Breast epithelium (tissue), 3 donors: Measurements from ENCODE around the gene WDR31.

Experiments
- POLR2A ChIP-seq: fragments of 450-650 bp; IDR thresholded peaks from one replicate; pipeline ENCODE4 v1.6.1; 2016; ENCODE audit warnings: antibody characterized with exemption, mild to moderate bottlenecking, moderate library complexity
- TF ChIP-seq, protein P1 (sequence below), 3 donors: fragments of 450-650 bp; IDR thresholded peaks; one replicate each; pipeline ENCODE4 v1.5.1; 2016 to 2017; ENCODE audit warnings: antibody characterized with exemption in 3 of 3, mild to moderate bottlenecking in 3 of 3, moderate library complexity in 3 of 3

DNA sequence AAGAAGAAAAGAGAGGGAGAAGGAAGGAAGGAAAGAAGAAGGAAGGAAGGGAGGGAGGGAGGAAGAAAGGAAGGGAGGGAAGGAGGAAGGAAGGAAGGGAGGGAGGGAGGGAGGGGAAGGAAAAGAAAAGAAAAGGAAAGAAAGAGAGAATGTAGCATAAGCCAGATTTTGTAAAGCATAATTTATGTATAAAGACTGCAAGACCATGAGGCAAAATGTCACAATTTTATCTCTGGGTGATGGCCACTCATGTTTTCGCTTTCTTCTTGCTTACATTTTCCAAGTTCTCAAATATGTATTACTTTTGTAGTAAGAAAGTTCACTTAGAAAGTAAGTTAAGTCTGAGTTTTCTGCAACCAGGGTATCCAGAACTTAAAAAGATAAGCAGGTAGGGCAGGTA, 33.5 kb downstream of the WDR31 start:
- no peak for TF ChIP-seq POLR2A
- TF ChIP-seq, protein P1, sequence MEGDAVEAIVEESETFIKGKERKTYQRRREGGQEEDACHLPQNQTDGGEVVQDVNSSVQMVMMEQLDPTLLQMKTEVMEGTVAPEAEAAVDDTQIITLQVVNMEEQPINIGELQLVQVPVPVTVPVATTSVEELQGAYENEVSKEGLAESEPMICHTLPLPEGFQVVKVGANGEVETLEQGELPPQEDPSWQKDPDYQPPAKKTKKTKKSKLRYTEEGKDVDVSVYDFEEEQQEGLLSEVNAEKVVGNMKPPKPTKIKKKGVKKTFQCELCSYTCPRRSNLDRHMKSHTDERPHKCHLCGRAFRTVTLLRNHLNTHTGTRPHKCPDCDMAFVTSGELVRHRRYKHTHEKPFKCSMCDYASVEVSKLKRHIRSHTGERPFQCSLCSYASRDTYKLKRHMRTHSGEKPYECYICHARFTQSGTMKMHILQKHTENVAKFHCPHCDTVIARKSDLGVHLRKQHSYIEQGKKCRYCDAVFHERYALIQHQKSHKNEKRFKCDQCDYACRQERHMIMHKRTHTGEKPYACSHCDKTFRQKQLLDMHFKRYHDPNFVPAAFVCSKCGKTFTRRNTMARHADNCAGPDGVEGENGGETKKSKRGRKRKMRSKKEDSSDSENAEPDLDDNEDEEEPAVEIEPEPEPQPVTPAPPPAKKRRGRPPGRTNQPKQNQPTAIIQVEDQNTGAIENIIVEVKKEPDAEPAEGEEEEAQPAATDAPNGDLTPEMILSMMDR (IDR thresholded peaks at IDR 0.05), result no peak
